Right atrium auricular region (tissue), 2 donors: ENCODE data around the gene ATOH7. TPM values are rescaled to one million over a fixed set of nuclear protein-coding genes. Genes with fewer than 3 reads are reported as not detected.

Source experiments
- DNase-seq: peaks from one replicate; pipeline ENCODE4 v3.0.0-alpha.2; 2019; ENCODE audit warnings: low spot score
- H3K27ac ChIP-seq, 2 donors: fragments of 200-600 bp; sonication (generic); 1 replicate in 1 of 2; 2 replicates in 1 of 2; pipeline ENCODE4 v1.5.1; 2016 to 2019
- H3K27me3 ChIP-seq, 2 donors: fragments of 200-600 bp; sonication (generic); one replicate each; pipeline versions ENCODE4 v1.5.1 to v1.6.0; 2017 to 2019
- H3K36me3 ChIP-seq: fragments of 200-600 bp; sonication (generic); one replicate; pipeline ENCODE4 v1.5.1; 2016
- H3K4me1 ChIP-seq, 2 donors: fragments of 200-600 bp; sonication (generic); one replicate each; pipeline versions ENCODE4 v1.5.1 to v1.6.0; 2017 to 2019
- H3K4me3 ChIP-seq, 2 donors: fragments of 200-600 bp; sonication (generic); 1 replicate in 1 of 2; 2 replicates in 1 of 2; pipeline ENCODE4 v1.5.1; 2017 to 2019; ENCODE audit warnings: mild to moderate bottlenecking in 1 of 2, moderate library complexity in 1 of 2
- H3K9me3 ChIP-seq, 2 donors: fragments of 200-600 bp; sonication (generic); one replicate each; pipeline ENCODE4 v1.5.1; 2019
- total RNA-seq, 2 donors: library from RNA; depleted of rRNA; stranded (reverse); fragments of >200 nt; gene quantifications; one replicate each; pipeline ENCODE4 v1.1.0, GENCODE V29; 2016
- TF ChIP-seq, protein P1 (sequence below), 2 donors: fragments of 200-600 bp; sonication (generic); IDR thresholded peaks; one replicate each; pipeline ENCODE4 v1.5.1; 2019; ENCODE audit warnings: antibody characterized with exemption in 2 of 2

Gene ATOH7
- total RNA-seq, 2 donors from 2014 or later = not detected

- H3K4me1 ChIP-seq = no peaks in the 10 kb centered on the region
- no peak overlapping the region for H3K27ac ChIP-seq
- H3K4me3 ChIP-seq = no peak overlapping the region
- no peak for DNase-seq
- no peaks in the 10 kb centered on the region for H3K36me3 ChIP-seq
- H3K27me3 ChIP-seq = no peaks in the 10 kb centered on the region
- H3K9me3 ChIP-seq = no peaks in the 10 kb centered on the region
- TF ChIP-seq, protein P1, sequence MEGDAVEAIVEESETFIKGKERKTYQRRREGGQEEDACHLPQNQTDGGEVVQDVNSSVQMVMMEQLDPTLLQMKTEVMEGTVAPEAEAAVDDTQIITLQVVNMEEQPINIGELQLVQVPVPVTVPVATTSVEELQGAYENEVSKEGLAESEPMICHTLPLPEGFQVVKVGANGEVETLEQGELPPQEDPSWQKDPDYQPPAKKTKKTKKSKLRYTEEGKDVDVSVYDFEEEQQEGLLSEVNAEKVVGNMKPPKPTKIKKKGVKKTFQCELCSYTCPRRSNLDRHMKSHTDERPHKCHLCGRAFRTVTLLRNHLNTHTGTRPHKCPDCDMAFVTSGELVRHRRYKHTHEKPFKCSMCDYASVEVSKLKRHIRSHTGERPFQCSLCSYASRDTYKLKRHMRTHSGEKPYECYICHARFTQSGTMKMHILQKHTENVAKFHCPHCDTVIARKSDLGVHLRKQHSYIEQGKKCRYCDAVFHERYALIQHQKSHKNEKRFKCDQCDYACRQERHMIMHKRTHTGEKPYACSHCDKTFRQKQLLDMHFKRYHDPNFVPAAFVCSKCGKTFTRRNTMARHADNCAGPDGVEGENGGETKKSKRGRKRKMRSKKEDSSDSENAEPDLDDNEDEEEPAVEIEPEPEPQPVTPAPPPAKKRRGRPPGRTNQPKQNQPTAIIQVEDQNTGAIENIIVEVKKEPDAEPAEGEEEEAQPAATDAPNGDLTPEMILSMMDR (IDR thresholded peaks at IDR 0.05) = no peak
Observed at GRCh38 chr10:68272833-68273232, 40.9 kb upstream of the ATOH7 start.

DNA sequence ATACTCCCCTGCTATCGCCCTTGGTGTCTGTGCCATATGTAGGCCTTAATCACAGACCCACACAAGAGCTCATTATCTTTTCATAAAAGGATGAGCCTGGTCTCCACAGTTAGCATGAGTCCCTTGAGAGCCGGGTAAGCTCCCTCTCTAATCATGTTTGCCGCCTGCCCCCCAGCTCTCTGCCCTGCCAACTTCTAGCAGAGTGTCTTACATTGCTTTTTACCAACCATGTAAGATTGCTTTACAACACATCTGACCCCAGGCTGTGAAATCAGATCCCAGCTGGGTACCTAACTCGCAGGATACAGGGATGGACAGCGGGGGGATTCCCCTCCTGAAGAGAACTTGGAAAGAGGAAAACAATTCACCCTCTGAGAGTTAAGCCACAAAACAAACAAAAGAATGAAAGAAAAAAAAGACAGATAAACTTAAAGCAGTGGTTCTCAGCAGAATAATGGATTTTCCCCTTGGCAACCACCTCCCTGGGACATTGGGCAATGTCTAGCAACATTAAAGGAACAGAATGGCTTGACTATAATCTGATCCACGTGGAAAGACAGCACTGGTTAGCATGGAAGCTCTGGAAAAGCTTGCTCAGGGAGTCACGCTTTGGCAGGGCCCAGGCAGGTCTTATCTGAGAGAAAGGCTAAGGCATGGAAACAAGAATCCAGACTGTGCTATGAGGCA is 39.4 kb upstream of the ATOH7 start:
- no peak for DNase-seq
- Histone ChIP-seq H3K36me3 (no peaks in the 10 kb centered on the region), H3K4me3 (no peak overlapping the region), H3K27me3 (no peaks in the 10 kb centered on the region), H3K27ac (no peak overlapping the region), H3K4me1 (no peaks in the 10 kb centered on the region), H3K9me3 (no peaks in the 10 kb centered on the region)
- TF ChIP-seq, protein P1 (IDR thresholded peaks at IDR 0.05) = no peak

GRCh38 chr10:68269562-68270290 is 37.8 kb upstream of the ATOH7 start:
- Histone ChIP-seq H3K4me3 (no peak overlapping the region), H3K27ac (no peak overlapping the region), H3K4me1 (no peaks in the 10 kb centered on the region), H3K27me3 (no peaks in the 10 kb centered on the region), H3K36me3 (no peaks in the 10 kb centered on the region), H3K9me3 (no peaks in the 10 kb centered on the region)
- TF ChIP-seq, protein P1 (IDR thresholded peaks at IDR 0.05) = no peak
- no peak for DNase-seq

DNA sequence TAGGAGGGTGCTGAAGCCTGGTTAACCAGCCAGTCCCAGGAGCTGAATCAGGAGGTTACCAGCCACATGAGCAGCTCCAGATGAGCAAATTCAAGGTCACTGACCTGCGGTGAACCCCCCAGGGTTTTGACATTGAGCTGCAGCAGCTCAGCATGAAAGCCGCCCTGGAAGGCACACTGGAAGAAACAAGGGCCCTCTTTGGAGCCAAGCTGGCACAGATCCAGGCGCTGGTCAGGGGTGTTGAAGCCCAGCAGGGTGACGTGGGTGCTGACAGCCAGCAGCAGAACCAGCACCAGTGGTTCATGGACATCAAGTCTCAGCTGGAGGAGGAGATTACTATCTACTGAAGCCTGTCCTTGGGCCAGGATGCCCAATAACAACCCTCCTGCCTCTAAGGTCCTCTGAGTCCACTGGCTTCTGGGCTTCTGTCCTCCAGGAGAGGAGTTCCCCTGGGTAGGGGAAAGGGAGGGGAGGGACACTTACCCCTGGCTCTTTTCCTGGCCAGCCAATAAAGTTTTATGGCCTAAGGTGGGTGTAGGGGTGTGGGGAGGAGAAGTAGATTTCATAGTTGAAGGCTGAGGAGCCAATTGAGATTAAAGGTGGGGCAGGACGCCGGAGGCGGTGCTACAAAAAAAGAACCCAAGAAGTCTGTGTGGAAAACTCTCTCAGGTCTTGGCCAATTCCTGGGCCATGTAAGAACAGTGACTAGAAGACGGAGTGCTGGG is 29.4 kb upstream of the ATOH7 start:
- DNase-seq = no peak
- TF ChIP-seq, protein P1 (IDR thresholded peaks at IDR 0.05) = no peak
- Histone ChIP-seq H3K27me3 (no peaks in the 10 kb centered on the region), H3K36me3 (no peaks in the 10 kb centered on the region), H3K9me3 (no peaks in the 10 kb centered on the region), H3K4me3 (no peak overlapping the region), H3K27ac (no peak overlapping the region), H3K4me1 (no peaks in the 10 kb centered on the region)

DNA sequence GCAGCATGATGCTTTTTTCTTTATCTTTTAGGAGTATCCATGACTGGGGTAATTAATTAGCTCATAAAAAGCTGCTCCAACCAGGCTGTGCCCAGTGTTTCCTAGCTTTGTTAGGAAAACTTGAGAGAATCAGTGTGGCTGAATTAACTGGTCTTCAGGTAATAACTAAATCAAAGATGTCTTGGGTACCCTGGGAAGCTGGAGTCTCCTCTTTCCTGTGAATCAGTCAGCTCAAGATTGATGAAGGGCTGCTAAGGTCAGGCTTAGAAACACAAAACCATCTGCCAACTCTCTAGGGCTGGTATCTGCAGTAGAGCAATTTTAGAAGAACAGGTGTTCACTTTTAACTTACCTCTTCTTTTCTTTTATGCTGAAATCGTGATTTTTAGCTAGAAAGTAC is 21.4 kb upstream of the ATOH7 start:
- H3K36me3 ChIP-seq = no peaks in the 10 kb centered on the region
- H3K4me1 ChIP-seq = no peaks in the 10 kb centered on the region
- no peak overlapping the region for H3K27ac ChIP-seq
- TF ChIP-seq, protein P1 (IDR thresholded peaks at IDR 0.05) = no peak
- H3K9me3 ChIP-seq = no peaks in the 10 kb centered on the region
- H3K4me3 ChIP-seq = no peak overlapping the region
- H3K27me3 ChIP-seq = no peaks in the 10 kb centered on the region
- no peak for DNase-seq
